GM18511 (cell line): ENCODE measurements around the gene NRSN2.
"Not testable (repeated sequence)": the region's sequence is repeated elsewhere in the genome, so short reads cannot be mapped to it uniquely, and the experiment has no call there.

ENCODE experiments used
- ATAC-seq: cut with Tn5 transposase; IDR thresholded peaks from one replicate; pipeline ENCODE4 v1.9.1; 2021; ENCODE audit warnings: mild to moderate bottlenecking, moderate library complexity; ENCODE audit not compliant: unreplicated experiment

The NRSN2 gene

GRCh38 chr20:353166-353565, 6.3 kb downstream of the NRSN2 start:
- ATAC-seq, result no peak

GRCh38 chr20:354298-354977, 7.5 kb downstream of the NRSN2 start:
- ATAC-seq, result peak; percentile 91

GRCh38 chr20:356154-356553, 9.2 kb downstream of the NRSN2 start:
- ATAC-seq, result not testable (repeated sequence)

DNA sequence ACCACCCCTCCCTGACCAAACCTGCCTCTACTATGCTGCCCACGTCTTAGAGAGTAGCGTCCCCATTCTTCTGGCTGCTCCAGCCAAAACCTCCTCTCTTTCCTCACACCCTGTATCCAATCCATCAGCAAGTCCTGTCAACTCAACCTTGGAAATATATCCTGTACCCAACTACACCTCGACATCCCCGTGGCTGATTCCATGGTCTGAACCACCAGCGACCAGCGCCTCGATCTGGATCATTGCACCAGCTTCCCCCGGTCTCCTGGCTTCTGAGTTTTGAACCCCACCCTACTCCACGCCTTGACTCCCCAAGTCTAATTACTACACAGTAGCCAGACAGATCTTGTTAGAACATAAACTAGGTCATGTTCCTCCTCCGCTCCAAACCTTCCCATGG, 9.8 kb downstream of the NRSN2 start:
- no peak for ATAC-seq

GRCh38 chr20:358891-359555, 12.1 kb downstream of the NRSN2 start:
- ATAC-seq, result no peak

GRCh38 chr20:361561-361960, 14.7 kb downstream of the NRSN2 start:
- ATAC-seq, result no peak

- no peak for ATAC-seq
Observed at GRCh38 chr20:362271-363254, 15.7 kb downstream of the NRSN2 start.

DNA sequence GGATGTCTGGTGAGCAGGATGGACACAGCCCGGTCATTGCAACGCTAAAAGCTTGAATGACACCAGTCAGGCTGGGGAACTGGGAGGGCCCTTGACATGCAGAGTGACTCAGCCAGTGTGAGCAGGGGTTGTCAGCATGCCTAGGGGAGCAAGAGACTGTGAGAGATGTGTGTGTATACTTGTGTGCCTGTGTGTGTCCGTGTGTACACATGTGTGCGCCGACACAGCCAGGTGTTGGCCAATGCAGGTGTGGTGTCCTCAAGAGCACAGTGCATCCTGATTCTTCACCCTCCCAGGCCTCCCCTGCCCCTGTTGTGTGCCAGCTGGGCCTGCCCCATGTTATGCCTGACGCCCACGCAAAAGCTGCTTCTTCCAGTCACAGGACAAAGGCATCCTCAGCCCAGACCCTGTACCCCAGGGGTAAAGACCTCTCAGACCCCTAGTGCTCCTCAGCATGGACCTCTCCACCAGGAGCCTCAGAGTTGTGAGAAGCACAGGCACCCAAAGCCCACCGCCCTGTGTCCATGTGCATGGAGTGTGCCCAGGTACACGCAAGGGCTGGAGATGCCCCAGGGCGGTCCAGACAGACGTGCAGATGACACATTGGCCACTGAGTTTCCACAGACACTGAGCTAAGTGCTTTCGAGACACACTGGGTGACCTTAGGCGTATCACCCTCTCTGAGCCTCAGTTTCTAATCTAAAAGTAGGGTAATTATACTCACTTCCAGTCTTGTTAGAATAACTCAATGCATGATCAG, 16.6 kb downstream of the NRSN2 start:
- ATAC-seq, result no peak

DNA sequence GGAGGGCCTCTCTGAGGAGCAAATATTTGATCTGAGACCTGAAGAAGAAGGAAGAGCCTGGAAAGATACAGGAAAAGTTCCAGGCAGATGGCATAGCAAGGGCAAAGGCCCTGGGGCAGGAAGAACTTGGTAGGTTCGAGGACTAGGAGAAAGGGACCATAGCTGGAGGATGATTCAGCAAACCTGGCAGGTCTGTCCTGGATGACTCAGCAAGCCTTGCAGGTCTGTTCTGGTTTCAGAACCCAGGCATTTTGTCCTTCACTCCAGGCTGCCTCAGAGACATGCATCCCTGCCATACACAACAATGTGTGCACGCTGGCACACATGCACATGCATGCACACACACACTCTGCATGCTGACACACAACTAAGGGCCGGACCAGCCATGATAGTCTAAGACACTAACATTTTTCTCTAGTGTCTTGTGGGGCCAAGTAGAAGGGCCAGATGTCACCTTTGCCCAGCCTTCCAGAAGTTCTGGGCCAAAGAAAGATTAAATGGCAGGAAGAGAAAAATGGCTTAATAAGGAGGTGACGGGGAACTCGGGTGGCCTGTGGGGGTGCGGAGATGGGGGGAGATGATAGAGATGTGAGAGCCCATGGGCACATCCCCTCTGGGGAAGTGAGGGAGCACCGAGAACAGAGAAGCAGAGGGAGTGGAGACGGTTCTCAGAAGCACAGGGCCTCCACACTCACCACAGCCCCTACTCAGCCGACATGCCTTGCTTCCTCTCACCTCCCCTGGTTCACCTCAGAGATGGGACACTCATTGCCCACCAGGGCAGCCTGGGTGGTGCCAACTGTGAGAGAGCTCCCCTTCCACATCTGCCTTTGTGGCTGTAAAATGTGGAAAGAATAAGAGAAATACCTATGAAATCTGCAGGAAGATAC, 18.2 kb downstream of the NRSN2 start:
- no peak for ATAC-seq

DNA sequence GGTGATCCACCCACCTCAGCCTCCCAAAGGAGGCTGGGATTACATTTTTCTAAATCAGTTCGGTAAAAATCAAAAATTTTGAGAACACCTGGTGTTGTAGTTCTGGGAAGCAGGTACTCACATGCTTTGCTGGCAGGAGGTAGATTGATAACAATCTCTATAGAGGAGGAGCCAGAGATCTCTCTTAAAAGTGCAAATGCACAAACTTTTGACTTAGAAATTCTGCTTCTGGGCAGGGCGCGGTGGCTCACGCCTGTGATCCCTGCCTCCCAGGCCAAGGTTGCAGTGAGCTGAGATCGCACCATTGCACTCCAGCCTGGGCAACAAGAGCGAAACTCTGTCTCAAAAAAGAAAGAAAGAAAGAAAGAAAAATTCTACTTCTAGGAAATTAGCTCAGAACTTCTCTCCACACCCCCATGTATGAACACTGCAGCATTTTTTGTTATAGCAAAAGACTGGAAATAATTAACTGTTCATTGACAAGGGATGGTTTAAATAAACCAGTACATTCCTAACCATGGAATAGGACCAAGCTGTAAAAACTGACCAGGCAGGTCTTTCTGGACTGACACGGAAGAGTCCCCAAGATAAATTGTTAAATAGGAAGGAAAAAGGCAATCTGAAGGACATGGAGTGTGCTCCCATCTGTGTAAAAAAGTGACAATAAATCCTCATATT, 19.3 kb downstream of the NRSN2 start:
- no peak for ATAC-seq

GRCh38 chr20:366719-367485, 20.0 kb downstream of the NRSN2 start:
- ATAC-seq, result no peak

GRCh38 chr20:367486-367887, 20.6 kb downstream of the NRSN2 start:
- no peak for ATAC-seq

DNA sequence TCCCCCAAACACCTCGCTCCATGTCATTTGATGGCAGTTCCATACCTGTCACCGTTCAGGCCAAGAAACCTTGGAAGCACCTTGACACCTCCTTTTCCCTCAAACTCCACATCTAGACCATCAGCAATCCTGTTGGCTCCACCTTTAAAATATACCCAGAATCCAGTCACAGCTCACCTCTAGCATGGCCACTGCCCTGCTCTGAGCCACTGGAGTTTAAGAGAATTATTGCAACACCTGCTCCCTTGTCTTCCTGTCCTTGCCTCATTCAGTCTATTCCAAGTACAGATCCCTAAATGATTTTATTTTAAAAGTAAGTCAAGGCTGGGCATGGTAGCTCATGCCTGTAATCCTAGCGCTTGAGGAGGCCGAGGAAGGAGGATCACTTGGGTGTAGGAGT, 22.0 kb downstream of the NRSN2 start:
- no peak for ATAC-seq

- no peak for ATAC-seq
Observed at GRCh38 chr20:370151-370600, 23.3 kb downstream of the NRSN2 start.

- ATAC-seq, result no peak
Observed at GRCh38 chr20:370977-371754, 24.3 kb downstream of the NRSN2 start.

GRCh38 chr20:371755-372542, 25.0 kb downstream of the NRSN2 start:
- no peak for ATAC-seq

GRCh38 chr20:372543-373082, 25.7 kb downstream of the NRSN2 start:
- not testable (repeated sequence) for ATAC-seq
